SHP77 (cell line): Measurements from ENCODE around the gene GNAI3.
A peak's percentile ranks its signal among the peaks of the same experiment; 100 is the strongest.

Source experiments
- DNase-seq, 2 experiments: peaks; one replicate each; lab custom pipeline; 2025; lab: John Stamatoyannopoulos, UW

GNAI3 gene

GRCh38 chr1:109598655-109599054, 50.2 kb downstream of the GNAI3 start:
- DNase-seq, result no peak

- no peak for DNase-seq
Observed at GRCh38 chr1:109603229-109603628, 54.8 kb downstream of the GNAI3 start.

- DNase-seq, result no peak
Observed at GRCh38 chr1:109605381-109605780, 57.0 kb downstream of the GNAI3 start.

DNA sequence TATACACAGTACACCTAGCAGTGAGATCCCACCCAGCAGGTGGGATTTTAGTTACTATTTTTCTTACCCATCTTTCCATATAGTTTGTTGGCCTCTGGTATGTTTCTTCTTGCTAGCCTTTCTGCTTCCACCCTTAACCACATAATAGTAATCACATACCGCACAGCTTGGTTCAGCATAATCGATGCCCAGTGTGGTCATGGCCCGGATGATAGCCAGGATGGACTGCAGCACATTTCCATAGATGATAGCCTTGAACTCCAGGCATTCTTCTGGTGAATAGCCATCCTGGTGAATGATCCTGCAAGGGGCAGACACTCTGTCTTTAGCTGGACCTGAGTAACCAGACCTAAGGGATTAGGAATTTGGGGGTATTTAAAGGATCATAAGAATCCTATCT, 61.5 kb downstream of the GNAI3 start:
- no peak for DNase-seq

DNA sequence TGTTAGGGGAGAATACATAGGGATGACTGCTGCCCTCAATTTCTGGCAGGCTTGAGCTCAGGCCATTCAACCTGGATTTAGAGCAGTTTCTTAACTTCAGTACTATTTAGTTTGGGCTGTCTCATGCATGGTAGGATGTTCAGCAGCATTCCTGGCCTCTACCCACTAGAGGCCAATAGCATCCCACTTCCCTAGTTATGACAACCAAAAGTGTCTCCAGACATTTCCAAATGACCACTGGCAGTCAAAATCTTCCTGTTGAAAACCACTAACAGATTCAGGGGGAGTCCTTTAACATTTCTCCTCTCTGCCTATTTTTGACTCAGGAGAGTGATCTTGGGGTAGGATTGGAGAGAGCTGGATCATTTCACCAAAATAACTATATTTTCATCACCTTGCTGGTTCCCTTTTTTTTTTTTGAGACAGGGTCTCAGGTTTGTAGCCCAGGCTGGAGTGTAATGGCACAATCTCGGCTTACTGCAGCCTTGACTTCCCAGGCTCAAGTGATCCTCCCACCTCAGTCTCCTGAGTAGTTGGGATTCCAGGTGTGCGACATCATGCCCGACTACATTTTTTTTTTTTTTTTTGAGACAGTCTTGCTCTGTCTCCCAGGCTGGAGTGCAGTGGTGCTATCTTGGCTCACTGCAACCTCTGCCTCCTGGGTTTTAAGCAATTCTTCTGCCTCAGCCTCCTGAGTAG, 62.3 kb downstream of the GNAI3 start:
- DNase-seq, result no peak

GRCh38 chr1:109611308-109611990, 63.0 kb downstream of the GNAI3 start:
- no peak for DNase-seq

GRCh38 chr1:109613361-109614147, 65.1 kb downstream of the GNAI3 start:
- DNase-seq, result no peak

DNA sequence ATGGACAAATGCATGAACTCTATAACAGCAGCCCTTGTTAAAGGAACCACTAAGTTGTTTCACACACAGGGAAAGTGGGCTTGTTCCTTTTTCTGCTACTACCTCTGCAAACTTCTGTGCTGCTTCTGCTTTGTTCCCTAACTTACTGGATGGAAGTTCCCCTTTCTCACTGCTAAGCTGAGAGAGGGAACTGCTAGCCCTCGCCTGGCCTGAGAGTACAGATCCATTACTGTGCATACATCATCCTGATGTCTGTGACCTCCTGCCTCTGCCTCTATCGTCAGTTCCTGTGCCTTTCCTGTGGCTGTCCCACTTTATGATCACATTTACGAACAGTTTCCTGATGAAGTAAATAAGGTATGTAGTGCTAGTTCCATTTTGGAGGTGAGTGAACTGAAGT, 67.5 kb downstream of the GNAI3 start:
- no peak for DNase-seq

DNA sequence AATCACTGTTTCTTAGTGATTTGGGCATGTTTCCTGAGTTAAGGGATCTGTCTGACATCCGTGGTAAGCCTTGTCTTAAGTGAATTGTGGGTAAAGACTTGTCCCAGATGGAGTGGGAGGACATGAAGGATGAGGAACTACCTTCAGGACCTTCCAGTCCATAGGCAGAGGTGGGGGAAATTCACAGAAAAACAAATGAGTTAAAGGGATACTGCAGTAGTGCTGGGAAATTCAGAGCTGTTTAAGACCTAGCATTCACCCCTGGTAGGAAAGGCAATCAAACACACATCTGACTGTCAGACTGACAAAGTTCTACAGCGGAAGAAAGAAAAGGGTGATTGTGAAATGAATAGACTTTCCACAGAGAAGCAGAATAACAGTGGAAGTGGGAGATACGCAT, 68.0 kb downstream of the GNAI3 start:
- no peak for DNase-seq

DNA sequence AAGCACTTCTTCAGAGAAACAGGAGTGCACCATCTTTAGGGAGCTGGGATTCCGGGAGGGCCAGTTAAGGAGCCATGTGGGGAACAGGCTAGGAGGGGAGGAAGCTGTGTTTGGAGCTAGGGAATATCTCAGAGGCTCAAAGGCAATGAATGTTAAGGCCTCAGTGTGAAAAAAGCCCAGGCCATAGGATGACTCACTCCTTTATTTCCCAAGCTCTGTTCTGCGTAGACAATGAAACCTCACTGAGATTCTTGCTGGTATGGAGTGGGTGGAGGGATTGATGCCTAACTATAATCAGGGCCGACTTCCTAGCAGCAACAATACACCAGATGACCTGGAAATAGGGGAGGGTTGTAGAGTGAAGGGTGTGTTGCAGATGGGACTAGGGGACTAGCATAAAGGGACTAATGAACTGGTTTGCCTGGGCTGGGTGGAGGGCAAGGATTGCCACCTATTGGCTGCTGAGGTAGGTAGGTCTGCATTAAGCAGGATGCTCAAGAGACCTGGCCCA, 68.9 kb downstream of the GNAI3 start:
- DNase-seq, result no peak

DNA sequence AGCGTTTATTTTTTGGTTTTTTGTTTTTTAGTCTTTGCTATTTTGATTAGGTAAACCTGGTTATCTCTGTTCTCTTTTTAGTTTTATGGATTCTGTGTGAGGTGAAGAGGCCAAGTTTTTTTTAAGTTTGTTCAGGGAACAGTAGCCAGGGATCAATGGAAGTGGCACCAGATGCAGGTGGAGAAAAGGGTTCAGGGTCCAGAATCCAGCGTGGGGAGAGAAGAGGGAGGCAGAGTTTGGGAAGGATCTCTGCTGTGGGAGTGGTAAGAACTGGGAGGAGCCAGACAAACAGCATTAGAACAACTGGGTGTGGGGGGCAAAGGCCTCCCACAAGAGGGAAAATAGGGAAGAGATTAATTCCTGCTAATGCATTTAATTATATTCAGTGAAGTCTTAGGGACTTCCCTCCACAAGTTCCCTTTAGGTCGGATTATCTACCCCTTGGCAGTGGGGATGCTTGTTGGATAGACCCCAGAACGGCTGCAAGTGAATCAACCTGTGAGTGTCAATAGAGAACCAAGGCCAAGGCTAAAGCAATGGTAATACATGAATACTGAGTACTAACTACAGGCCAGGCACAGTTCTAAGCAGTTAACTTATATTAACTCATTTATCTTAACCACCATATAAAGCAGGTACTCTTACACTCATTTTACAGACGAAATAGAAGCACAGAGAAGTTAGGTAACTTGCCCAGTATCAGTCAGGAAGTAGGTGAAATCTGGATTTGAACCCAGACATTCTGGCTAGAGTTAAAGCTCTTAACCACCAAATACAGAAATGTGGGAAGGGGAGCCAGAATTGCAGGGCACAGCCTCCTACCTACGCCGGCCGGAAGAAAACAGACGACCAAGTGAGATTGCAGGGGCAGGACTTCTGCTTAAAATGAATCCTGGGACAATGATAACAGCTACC, 70.5 kb downstream of the GNAI3 start:
- DNase-seq, result no peak

DNA sequence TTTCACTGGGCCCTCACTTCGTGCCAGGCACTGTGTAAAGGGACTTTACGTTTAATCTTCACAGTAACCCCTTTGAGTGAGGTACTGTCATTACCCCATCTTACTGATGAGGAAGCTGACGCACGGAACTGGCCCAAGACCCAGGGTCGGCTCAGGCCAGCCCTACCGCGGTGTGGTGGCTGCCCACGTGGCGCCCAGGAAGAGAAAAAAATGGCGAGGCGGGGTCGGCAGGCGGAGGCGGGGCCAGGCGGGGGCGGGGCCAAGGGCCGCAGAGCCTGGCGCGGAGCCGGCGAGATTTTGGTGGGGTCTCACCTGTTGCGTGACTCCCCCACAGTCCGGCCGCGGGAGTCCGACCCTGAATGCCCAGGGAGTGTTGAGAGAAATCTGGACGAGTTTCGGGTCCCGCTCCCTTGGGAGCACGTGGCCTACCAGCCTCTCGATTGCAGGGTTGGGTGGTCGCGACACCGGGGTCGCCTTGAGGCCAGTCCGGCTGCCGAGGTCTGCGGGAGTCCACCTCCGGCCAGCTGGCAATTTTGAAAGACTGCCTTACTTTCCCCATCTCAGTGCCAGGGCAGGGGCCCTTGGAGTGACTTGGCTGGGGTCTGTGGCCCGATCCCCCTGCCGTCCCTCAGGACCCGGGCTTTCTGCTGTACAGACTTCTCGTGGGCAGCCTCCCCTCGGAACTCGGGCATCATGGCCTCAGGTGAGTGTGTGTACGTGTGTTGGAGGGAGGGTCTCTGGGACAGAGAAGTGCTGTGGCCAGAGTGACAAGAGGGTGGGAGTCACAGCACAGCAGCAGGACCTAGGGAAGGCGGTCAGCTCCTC, 71.4 kb downstream of the GNAI3 start, which contains the start of the genes AMPD2 and GNAT2:
TSS of gene AMPD2 (plus strand) at position 262 of the 825 bp plus-strand sequence. CDS start 1,339 bp downstream, outside the sequence.
TSS of gene GNAT2 (minus strand) at position 41 of the 825 bp plus-strand sequence. CDS start 6,746 bp downstream, outside the sequence.
- DNase-seq, result peak; percentile 39 to 64

GRCh38 chr1:109620401-109620791, 72.0 kb downstream of the GNAI3 start:
- DNase-seq, result no peak

GRCh38 chr1:109620841-109621286, 72.4 kb downstream of the GNAI3 start:
- peak; percentile 88 to 92 for DNase-seq

- no peak for DNase-seq
Observed at GRCh38 chr1:109621379-109622136, 73.1 kb downstream of the GNAI3 start.

DNA sequence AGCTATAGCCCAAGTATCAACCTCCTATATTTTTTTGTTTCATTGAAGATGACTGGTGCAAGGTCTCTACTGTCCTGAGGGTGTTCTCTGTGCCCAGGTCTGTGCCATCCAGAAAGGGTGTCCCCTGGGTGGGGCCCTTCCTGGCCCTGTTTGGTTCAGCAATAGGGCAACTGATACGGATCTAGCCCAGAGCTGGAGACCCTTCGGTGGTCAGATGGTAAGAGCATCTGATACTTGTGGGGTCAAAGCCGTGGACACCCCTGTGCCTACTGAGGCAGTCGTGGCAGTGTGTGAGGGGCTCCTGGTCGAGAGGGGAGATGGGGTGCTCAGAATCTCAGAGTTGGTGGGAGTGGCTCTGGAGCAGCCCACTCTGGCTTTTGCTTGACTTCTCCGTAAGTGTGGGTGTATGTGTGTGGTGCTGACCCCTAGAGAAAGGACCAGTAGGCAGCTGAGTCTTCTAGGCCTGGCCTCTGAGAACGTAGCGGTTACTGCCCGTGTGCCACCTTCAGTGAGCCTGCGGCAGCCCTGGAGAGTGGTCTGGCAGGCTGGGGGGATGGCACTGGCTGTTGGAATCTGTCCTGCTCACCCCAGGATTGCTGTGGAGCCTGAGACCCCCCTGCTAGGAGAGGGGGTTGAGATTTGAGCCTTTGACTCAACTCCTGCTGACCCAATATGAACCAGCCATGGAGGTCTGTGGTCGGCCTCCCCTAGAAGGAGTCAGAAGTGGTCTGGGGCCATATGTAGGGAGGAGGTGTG, 73.9 kb downstream of the GNAI3 start:
- DNase-seq, result no peak

DNA sequence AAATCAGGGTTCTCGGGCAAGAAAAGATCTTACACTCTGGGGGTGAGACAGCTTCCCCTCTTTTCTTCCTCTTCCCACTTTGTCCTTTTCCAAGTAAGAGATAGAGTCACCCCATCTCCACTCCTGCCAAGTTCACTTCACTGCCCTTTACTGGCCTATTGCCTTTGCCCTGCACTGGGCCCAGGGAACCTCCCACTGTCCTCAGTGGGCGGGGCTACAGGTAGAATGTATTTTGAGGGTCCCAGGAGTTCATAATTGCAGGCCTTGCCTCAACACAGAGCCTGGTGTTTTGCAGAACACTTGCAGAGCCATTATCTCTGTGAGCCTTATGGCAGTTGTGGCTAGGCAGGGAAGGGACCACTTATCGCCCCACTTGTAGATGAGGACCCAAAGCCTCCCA, 74.5 kb downstream of the GNAI3 start:
- DNase-seq, result no peak

DNA sequence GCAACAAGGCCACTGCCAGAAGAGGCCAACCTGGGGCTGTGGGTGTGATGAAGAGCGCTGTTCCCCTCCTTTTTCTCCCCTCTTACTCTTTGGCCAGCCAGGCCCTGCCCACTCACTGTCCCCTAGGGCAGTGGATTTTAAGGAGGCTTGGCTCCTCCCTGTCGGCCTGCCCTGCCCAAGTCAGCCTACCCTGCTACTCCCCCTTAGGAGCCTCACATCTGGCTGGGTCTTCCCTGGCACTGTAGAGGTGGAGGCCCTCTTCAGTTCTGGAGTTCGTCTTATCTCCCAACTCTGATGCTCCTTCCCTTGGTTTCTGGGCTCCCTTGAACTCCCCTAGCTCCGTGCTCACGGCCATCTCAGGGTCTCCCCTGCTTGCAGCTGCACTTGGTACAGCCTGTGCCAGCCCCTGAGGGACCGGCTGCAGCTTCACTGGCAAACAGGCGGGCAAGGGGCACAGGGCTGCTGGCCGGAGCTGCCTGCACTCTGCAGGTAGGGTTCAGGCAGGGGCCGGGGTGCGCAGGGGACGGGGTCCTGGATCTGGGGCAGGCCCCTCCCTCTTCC, 75.3 kb downstream of the GNAI3 start:
- no peak for DNase-seq
